PC-3 (cell line): ENCODE measurements around the gene ARHGAP28.

ENCODE experiments used
- CTCF ChIP-seq: fragments of 300-600 bp; sonication (generic); conservative IDR thresholded peaks from 2 replicates; pipeline ENCODE4 v1.5.1; 2017; ENCODE audit warnings: antibody characterized with exemption, low read depth, mild to moderate bottlenecking, low read length
- EZH2 ChIP-seq: fragments of 300-600 bp; sonication (generic); IDR thresholded peaks from one replicate; pipeline ENCODE4 v1.6.1; 2017; ENCODE audit warnings: antibody characterized with exemption, mild to moderate bottlenecking, low read length; ENCODE audit not compliant: unreplicated experiment
- EZH2phosphoT487 ChIP-seq: fragments of 300-600 bp; sonication (generic); IDR thresholded peaks from 2 replicates; pipeline ENCODE4 v1.6.1; 2018; ENCODE audit warnings: mild to moderate bottlenecking, antibody characterized with exemption, low read length, borderline replicate concordance

GRCh38 chr18:6731222-6731596 is 1.7 kb downstream of the ARHGAP28 start:
- TF ChIP-seq CTCF: no peak
- no peak for TF ChIP-seq EZH2
- TF ChIP-seq EZH2phosphoT487: no peak
